Stimulated activated memory B cell treated with anti-CD40 and anti-IgM and Interleukin-4, amounts not matched to agents 10 μg/mL and 1 μg/mL and 100 μg/mL, for 72 hours (primary cell): ENCODE measurements around the gene KRT6C.

Source experiments
- ATAC-seq: fragments of 150-1000 bp; cut with Tn5 transposase; 2 replicates; pipeline ENCODE4 v1.10.0; 2021
- H3K27ac Mint-ChIP-seq: one replicate; pipeline ENCODE4 v1.8.0; 2022; ENCODE audit warnings: mild to moderate bottlenecking, mixed read lengths
- H3K27me3 Mint-ChIP-seq: one replicate; pipeline ENCODE4 v1.8.0; 2022; ENCODE audit warnings: mixed read lengths
- H3K36me3 Mint-ChIP-seq: one replicate; pipeline ENCODE4 v1.8.0; 2022; ENCODE audit warnings: mixed read lengths
- H3K4me1 Mint-ChIP-seq: one replicate; pipeline ENCODE4 v1.8.0; 2022; ENCODE audit warnings: mixed read lengths
- H3K4me3 Mint-ChIP-seq: one replicate; pipeline ENCODE4 v1.8.0; 2022; ENCODE audit warnings: mild to moderate bottlenecking, moderate library complexity, mixed read lengths
- H3K9me3 Mint-ChIP-seq: one replicate; pipeline ENCODE4 v1.8.0; 2022; ENCODE audit warnings: mixed read lengths

KRT6C gene

DNA sequence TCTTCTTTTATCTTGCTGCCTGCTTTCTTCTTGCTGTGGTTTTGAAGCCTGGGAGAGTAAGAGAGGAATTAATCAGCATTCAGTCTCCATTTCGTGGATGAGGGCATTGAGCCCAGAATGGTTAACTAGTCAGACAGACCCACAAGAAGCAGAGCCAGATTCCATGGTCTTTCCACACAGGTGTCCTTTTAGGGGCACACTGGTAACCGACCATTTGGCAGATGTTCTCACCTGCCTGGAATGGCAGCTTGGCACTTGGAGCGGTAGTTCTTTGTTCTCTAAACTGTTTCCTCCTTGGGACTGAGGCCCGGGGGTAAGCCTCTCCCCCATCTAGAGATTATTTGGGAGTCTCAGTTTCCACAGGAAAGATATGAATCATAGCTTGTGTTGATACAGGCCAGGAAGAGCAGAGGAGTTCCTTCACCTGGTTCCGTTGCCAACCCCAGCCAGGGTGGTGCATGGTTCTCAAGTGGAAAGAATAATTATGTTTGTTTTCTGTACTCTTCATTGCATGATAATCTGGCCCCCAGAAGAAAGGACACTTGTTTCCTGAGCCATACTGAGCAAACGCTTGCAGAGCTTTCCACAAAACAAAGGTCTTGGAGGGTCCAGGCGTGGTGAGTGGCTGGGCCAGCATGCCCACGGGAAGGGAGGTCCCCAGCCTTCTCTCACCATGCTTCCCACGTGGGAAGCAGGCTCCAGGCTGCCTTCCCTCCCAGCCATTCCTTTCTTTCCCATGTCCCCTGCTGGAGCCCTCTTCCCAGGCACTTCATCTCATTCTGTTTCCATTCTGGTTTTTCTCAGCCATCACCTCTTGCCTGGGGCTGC lies 37.4 kb downstream of the KRT6C start:
- no peaks in the 10 kb centered on the region for H3K4me1 Mint-ChIP-seq
- ATAC-seq, result no peak
- peaks cover 47% of the 10 kb centered on the region for H3K27me3 Mint-ChIP-seq
- H3K36me3 Mint-ChIP-seq, result no peaks in the 10 kb centered on the region
- no peak overlapping the region for H3K4me3 Mint-ChIP-seq
- no peaks in the 10 kb centered on the region for H3K9me3 Mint-ChIP-seq
- H3K27ac Mint-ChIP-seq, result no peak overlapping the region

DNA sequence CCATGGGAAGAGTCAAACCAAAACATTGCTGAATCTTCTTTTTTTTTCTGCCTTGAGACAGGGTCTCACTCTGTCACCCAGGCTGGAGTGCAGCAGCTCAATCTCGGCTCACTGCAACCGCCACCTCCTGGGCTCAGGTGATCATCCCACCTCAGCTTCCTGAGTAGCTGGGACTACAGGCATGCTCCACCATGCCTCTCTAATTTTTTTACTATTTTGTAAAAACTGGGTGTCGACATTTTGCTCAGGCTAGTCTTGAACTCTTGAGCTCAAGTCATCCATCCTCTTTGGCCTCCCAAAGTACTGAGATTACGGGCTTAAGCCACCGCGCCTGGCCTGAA lies 38.0 kb downstream of the KRT6C start:
- Mint-ChIP-seq H3K4me1 (no peaks in the 10 kb centered on the region), H3K9me3 (no peaks in the 10 kb centered on the region), H3K27ac (no peak overlapping the region), H3K4me3 (no peak overlapping the region), H3K27me3 (peaks cover 47% of the 10 kb centered on the region), H3K36me3 (no peaks in the 10 kb centered on the region)
- no peak for ATAC-seq

DNA sequence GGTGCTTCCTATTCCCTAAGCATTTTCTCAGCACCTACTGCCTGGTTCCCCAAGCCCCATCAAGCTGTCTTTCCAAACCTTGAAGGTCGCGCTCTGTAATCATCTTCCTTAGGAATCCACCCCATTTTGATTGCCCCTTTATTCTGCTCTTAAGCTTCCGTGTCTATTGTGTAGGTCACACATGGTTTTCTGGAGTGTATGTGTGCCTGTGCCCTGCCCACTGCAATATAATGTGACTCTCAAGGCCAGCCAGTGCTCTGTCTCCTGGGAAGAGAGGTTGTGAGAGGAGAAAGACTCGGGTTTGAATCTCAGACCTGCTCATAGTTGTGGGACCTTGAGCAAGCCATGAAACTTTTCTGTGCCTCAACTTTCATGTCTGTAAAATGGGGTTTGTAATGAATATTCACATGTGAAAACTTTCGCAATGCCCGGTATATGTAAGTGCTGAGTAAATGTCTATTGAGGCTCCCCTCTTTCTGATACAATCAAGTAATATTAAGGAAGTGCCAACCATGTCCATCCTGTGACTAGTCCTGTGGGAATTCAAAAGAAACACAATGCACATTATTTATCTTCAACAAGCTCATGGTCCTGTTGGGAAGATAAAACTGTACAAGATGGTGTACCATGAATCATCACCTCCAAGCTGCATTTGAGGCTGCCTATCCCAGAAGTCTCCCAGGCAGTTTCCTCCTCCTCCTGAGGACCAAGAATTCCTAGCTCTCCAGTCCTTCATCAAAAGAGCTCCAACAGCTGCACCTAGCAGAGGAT lies 38.7 kb downstream of the KRT6C start:
- ATAC-seq, result no peak
- no peak overlapping the region for H3K27ac Mint-ChIP-seq
- H3K36me3 Mint-ChIP-seq, result no peaks in the 10 kb centered on the region
- H3K4me1 Mint-ChIP-seq, result no peaks in the 10 kb centered on the region
- peaks cover 41% of the 10 kb centered on the region for H3K27me3 Mint-ChIP-seq
- H3K4me3 Mint-ChIP-seq, result no peak overlapping the region
- H3K9me3 Mint-ChIP-seq, result no peaks in the 10 kb centered on the region

DNA sequence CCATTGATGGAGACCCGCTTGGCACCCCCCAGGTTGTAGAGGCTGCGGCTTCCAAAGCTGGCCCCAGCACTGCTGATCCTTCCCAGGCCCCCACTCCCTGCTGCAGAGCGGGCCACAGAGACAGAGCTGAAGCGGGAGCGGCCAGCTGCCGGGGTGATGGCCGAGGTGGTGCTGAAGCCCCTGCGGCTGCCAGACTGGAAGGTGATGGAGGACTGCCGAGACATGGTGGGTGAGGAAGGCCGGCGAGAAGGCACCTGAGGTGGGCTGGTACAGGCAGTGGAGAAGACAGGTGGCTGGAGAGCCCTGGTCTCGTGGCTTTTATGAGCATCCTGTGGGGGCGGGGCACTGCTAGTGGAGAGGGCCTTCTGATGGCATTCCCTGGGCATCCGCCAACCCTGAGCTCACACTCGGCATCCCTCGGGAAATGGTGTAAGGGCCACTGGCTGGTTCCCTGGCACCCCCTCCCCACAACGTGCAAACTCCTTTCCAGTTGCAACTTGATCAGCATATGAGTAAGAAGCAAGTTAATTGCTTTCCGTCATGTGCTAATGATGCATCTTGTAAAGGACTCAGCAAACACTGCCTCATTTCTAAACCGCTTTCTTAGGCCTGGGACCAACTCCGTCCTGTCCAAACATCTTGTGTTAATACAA lies 39.4 kb downstream of the KRT6C start, which contains the start of gene KRT75:
Gene KRT75 (minus strand): TSS at position 291 of the 653 bp plus-strand sequence. CDS start 67 bp downstream, at position 224.
- no peaks in the 10 kb centered on the region for H3K9me3 Mint-ChIP-seq
- H3K27ac Mint-ChIP-seq, result no peak within 1 kb of the TSS
- H3K27me3 Mint-ChIP-seq, result peaks cover 35% of the 10 kb centered on the region
- no peak within 1 kb of the TSS for H3K4me3 Mint-ChIP-seq
- H3K4me1 Mint-ChIP-seq, result no peaks in the 10 kb centered on the region
- no peaks in the 10 kb centered on the region for H3K36me3 Mint-ChIP-seq
- ATAC-seq, result no peak

DNA sequence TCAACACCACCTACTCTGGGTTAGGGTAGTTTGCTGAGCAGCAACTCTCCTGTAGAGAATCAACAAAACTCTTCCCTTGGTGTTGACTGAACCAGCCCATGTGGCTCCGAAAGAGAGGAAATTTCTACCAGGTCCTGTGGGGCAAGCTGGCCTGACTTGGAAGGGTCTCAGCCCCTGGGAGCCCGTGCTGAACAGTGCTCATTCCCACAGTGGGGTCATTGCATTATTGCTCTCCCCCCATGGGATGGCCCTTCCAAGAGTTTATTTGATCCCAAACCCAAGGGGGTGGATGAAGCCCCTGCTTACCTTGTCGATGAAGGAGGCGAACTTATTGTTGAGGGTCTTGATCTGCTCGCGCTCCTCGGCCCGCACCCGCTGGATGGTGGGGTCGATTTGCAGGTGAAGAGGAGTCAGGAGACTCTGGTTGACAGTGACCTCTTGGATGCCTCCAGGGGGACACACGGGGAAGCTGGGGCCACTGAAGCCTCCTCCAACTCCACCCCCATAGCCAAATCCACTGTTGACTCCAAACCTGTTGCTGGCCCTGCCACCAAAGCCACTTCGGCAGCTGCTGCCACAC lies 40.0 kb downstream of the KRT6C start:
- Mint-ChIP-seq H3K36me3 (no peaks in the 10 kb centered on the region), H3K27me3 (peaks cover 41% of the 10 kb centered on the region), H3K4me3 (no peak overlapping the region), H3K4me1 (no peaks in the 10 kb centered on the region), H3K27ac (no peak overlapping the region), H3K9me3 (no peaks in the 10 kb centered on the region)
- ATAC-seq, result no peak

DNA sequence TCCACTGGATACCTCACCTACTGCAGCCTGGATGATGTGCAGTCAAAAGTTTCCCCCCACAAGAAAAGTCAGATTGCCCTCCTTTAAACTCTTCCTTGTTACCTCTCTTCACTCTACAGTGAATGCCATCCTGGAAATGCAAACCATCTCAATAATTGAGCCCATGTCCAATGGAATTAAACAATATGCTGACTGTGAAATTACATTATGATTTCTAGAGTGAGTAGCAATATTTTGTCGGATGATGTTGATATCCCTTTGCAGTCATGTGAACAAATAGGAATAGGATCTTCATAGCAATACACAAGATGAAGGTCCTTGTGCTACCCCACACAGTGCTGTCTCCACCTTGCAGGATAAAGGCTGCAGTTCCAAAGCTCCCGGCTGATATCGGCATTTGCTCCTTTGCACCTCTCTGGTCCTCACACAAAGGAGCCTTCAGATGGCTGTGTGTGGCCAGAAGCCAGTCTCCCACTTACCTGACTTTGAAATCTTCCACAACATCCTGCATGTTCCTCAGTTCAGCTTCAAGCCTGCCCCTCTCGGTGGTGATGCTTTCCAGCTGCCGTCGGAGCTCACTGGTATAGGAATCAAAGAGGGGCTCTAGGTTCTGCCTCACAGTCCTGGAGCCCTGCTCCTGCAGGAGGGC lies 40.9 kb downstream of the KRT6C start:
- Mint-ChIP-seq H3K27me3 (peaks cover 43% of the 10 kb centered on the region), H3K4me3 (no peak overlapping the region), H3K36me3 (no peaks in the 10 kb centered on the region), H3K27ac (no peak overlapping the region), H3K4me1 (no peaks in the 10 kb centered on the region), H3K9me3 (no peaks in the 10 kb centered on the region)
- ATAC-seq, result no peak

DNA sequence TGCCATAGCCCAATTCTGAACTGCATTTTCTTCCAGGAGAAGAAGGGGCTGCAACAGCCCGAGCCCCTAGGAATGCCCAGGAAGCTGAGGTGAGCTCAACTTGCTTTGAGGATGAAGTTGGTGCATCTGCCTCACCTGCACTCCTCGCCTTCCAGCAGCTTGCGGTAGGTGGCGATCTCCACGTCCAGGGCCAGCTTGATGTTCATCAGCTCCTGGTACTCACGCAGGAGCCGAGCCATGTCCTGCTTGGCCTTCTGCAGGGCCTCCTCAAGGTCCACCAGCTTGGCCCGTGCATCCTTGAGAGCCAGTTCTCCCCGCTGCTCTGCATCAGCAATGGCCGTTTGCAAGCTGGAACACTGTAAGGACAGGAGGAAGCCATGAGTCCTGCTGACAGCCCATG lies 45.5 kb downstream of the KRT6C start:
- Mint-ChIP-seq H3K4me1 (no peaks in the 10 kb centered on the region), H3K36me3 (no peaks in the 10 kb centered on the region), H3K27me3 (peaks cover 45% of the 10 kb centered on the region), H3K27ac (no peak overlapping the region), H3K9me3 (no peaks in the 10 kb centered on the region), H3K4me3 (no peak overlapping the region)
- ATAC-seq, result no peak

DNA sequence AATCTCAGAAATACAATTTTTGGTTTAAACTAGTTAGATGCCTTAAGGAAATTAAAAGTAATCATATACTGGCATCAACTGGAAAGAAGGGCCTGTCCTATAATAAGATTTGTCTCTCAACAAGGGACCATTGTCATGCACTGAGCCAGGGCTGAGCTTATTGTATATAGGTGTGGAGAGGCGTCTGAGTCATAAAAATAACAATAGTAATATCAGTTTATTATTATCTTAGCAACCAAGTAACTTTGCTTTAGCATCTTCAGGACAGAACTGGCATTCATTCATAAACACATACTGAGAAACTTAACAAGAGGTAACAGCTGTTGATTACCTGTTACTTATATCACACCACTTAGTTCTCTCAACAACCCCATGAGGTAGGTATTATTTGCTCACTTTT lies 46.5 kb downstream of the KRT6C start:
- Mint-ChIP-seq H3K9me3 (no peaks in the 10 kb centered on the region), H3K27ac (no peak overlapping the region), H3K4me3 (no peak overlapping the region), H3K36me3 (no peaks in the 10 kb centered on the region), H3K4me1 (no peaks in the 10 kb centered on the region), H3K27me3 (peaks cover 49% of the 10 kb centered on the region)
- no peak for ATAC-seq

DNA sequence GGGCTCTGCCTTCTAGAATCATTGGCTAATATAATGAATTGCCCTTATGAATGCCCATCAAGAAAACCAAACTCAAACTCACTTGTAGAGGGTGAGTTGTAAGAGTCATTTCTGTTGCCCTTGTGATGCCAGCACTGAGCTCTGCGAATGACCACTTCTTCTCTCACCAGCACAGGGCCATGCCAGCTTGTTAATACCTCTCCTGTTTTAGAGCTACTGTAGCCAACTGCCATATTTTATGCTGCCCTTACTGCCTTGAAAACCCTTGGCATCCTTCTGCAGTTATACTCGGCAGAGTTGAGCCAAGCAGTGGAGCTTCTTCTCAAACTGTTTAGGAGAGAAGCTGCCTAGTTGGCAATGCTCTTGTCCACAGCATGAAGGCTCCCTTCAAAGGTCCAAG lies 47.6 kb downstream of the KRT6C start:
- no peak overlapping the region for H3K4me3 Mint-ChIP-seq
- H3K9me3 Mint-ChIP-seq, result no peaks in the 10 kb centered on the region
- ATAC-seq, result no peak
- no peaks in the 10 kb centered on the region for H3K36me3 Mint-ChIP-seq
- no peaks in the 10 kb centered on the region for H3K4me1 Mint-ChIP-seq
- H3K27ac Mint-ChIP-seq, result no peak overlapping the region
- peaks cover 53% of the 10 kb centered on the region for H3K27me3 Mint-ChIP-seq

DNA sequence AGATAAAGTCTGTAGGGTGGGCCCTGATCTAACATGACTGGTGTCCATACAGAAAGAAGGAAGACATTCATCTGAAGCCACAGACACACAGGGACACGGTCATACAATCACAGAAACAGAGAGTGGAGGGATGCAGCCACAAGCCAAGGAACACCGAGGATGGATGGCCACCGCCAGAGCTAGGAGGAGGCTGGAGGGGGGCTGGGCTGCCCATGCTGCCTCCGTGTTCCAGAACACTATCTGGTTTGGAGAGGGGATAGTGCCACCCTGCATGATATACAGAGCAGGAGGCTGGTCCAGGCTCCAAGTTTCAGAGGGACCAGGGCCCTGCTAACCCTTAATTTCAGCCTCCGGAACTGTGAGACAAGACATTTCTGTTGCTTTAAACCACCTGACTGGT lies 48.1 kb downstream of the KRT6C start:
- Mint-ChIP-seq H3K27me3 (peaks cover 48% of the 10 kb centered on the region), H3K9me3 (no peaks in the 10 kb centered on the region), H3K4me1 (no peaks in the 10 kb centered on the region), H3K27ac (no peak overlapping the region), H3K36me3 (no peaks in the 10 kb centered on the region), H3K4me3 (no peak overlapping the region)
- no peak for ATAC-seq

DNA sequence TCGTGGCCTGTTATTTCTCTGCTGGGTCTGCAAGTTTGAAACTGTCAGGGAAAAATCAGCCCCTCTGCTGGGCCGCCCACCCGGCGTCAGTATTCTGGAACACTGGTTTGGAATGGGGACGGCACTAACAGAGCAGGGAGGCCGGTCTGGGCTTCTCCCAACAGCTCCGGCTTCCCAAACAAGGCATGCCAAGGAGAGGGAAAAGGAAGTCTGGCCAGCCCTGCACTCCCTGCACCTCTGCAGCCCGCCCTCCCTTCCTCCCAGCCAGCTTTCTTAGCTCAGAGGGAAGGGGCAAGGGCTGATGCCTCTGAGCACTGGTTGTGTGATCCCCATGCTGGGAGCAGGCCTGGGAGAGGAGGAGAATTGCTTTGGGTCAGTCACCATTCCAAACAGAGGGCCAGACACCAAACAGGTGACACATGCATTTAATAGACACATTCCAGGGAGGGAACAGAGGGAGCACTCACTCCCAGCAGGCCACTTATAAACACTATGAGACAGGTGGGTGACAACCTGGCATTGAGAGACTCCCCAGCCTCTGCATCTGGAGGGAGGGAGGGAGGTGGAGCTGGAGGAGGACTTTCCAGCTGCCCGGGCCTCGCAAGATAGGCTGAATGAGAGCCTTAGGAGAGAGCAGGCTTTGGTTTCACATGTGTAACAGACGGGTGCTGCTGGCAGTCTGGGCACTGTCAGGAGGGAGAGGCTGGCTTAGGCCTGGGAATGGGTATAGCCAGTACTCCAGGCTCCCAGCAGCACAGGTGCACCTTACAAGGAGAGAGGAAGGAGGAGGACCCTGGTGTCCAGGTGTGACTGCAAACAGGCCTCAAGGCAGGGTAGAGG lies 49.7 kb downstream of the KRT6C start:
- H3K27me3 Mint-ChIP-seq, result peaks cover 54% of the 10 kb centered on the region
- no peaks in the 10 kb centered on the region for H3K9me3 Mint-ChIP-seq
- peaks cover 8% of the 10 kb centered on the region for H3K4me1 Mint-ChIP-seq
- ATAC-seq, result no peak
- no peaks in the 10 kb centered on the region for H3K36me3 Mint-ChIP-seq
- H3K27ac Mint-ChIP-seq, result no peak overlapping the region
- H3K4me3 Mint-ChIP-seq, result no peak overlapping the region

DNA sequence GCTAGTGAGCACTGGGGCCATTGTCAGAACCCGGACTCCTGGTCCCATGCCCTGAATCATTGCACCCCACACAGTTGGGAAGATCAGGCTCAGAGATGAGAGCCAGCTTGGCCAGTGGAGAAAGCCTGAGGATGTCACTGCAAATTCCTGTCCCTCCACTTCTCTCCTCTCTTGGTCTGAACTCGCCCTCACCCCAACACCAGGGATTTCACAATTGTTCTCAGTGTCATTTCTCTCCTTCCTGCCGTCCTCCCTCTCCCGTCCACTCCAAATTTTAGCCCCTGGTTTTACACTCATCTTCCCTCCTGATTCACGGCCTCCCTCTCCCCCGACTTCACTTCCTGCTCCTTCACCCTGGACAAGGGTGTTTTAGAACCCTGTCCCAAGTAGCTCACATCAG lies 50.6 kb downstream of the KRT6C start:
- Mint-ChIP-seq H3K9me3 (no peaks in the 10 kb centered on the region), H3K4me3 (no peak overlapping the region), H3K4me1 (peaks cover 8% of the 10 kb centered on the region), H3K27ac (no peak overlapping the region), H3K36me3 (no peaks in the 10 kb centered on the region), H3K27me3 (peaks cover 49% of the 10 kb centered on the region)
- no peak for ATAC-seq

DNA sequence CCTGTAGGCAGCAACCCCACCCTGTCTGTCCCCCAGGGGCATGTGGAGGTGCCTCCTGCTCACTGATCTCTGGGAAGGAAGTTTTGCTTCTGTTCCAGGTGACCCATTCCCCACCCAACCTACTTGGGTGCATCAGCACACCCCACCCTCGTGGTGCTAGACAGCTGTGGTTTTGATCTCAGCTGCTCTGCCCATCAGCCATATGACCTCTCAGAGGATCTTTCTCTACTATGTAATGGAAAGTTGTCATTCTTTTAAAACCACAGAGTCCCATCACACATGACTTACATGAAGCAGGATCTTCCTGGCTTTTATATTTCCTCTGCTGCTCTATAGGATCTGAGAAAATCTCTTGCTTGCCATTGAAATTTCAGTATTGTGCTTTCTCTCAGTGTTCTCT lies 53.9 kb downstream of the KRT6C start:
- Mint-ChIP-seq H3K27me3 (peaks cover 65% of the 10 kb centered on the region), H3K4me3 (no peak overlapping the region), H3K27ac (no peak overlapping the region), H3K4me1 (peaks cover 8% of the 10 kb centered on the region), H3K36me3 (no peaks in the 10 kb centered on the region), H3K9me3 (no peaks in the 10 kb centered on the region)
- ATAC-seq, result no peak

DNA sequence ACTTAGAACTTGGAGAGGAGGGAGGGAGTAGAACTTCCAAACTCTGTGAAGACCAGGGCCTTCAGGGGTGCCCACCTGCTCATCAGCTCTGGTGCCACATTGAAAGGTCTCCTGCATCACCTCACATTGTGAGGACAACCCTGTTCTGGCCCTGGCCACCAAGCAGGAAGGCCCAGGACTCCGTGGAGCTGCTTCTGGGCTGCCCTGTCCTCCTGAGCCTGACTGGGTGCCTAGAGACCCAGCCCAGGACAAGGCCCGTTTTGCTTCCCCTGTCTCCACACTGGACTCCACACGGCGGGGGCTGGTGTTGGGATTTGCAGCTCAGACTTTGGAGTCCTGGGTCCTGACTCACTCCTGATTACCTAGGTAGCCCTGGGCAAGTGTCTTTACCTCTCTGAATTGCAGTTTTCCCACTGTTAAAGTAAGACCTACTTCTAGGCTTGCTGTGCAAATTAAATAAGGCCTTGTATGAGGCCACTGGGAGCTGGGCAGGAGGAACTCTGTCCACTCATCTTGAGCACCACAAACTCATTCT lies 55.0 kb downstream of the KRT6C start:
- H3K9me3 Mint-ChIP-seq, result no peaks in the 10 kb centered on the region
- H3K4me3 Mint-ChIP-seq, result no peak overlapping the region
- H3K4me1 Mint-ChIP-seq, result peaks cover 8% of the 10 kb centered on the region
- no peaks in the 10 kb centered on the region for H3K36me3 Mint-ChIP-seq
- ATAC-seq, result no peak
- H3K27me3 Mint-ChIP-seq, result peaks cover 56% of the 10 kb centered on the region
- no peak overlapping the region for H3K27ac Mint-ChIP-seq
